ENCODE measurements around the gene EBF3. TPM values are rescaled to one million over a fixed set of nuclear protein-coding genes. Genes with fewer than 3 reads are reported as not detected.

EBF3 gene
- total RNA-seq, 1 donor from 2014 or later, result not detected

DNA sequence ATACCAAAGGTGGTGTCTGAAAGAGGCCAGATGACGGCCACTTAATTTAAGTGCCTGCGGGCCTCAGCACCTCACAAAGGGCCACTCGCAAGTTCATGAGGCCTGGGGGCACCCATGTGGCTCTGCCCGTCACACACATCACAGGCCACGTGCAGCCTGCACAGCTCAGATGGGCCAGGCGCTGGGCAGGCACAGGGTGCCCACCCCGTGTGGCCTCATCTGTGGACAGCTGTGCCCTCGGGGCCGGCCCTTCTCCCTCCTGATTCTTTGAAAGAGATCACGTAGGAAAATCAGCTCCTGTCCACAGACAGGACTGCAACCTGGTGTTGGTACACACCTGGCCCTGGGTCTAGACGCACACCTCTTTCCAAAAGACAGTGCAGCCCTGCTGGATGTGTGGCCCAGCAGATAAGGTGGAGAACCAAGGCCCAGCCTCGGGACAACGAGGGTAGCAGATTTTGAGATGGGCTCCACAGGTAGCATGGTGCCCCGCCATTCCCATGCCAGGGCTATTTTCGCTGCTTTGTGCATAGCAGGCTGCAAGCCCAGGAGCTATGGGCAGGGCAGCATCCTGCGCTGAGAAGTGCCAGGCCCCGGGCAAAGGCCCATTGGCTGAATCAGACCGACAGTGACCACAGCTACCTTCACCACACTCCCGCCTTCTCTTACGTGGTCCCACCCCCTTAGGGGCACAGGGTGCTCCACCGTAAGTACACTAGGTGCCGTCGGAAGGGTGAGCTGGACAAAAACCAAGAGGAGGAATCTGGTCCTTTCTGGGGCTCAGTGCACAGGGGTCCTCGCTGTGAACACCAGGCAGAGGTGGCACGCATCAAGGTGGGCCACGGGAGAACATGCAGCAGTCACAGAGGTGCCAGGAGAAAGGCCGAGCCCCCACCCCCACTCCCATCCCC is 124.5 kb downstream of the EBF3 start:
- TF ChIP-seq, protein P1, sequence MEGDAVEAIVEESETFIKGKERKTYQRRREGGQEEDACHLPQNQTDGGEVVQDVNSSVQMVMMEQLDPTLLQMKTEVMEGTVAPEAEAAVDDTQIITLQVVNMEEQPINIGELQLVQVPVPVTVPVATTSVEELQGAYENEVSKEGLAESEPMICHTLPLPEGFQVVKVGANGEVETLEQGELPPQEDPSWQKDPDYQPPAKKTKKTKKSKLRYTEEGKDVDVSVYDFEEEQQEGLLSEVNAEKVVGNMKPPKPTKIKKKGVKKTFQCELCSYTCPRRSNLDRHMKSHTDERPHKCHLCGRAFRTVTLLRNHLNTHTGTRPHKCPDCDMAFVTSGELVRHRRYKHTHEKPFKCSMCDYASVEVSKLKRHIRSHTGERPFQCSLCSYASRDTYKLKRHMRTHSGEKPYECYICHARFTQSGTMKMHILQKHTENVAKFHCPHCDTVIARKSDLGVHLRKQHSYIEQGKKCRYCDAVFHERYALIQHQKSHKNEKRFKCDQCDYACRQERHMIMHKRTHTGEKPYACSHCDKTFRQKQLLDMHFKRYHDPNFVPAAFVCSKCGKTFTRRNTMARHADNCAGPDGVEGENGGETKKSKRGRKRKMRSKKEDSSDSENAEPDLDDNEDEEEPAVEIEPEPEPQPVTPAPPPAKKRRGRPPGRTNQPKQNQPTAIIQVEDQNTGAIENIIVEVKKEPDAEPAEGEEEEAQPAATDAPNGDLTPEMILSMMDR (IDR thresholded peaks at IDR 0.05; ENCODE audit: insufficient read depth, low read length, poor library complexity, severe bottlenecking), result no peak
- DNase-seq (ENCODE audit: low read depth), result no peak

DNA sequence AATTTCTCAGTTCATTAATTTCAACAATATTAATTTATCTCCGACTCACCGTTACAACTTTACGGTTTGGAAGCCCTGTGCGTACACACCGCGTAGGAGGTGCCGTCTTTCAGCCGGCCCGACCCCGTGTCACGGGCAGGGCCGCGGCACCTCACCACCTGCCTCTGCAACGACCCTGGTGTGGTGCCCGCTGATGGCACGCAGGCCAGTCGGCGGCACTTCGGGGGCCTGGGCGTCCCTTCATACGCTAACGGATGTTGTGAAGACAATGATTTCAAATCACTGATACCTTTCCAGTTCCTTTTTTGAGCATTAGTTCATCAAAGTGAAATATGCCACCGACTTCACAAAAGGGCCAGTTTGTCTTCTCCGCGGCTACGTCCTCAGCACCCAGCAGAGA is 125.3 kb downstream of the EBF3 start:
- Histone ChIP-seq H3K4me3 (ENCODE audit: low read depth, low read length) (no peak overlapping the region), H3K36me3 (ENCODE audit: control insufficient read depth, insufficient read depth, low read length) (no peaks in the 10 kb centered on the region), H3K27me3 (ENCODE audit: control insufficient read depth, insufficient read depth, low read length) (no peaks in the 10 kb centered on the region)
- TF ChIP-seq, protein P1 (IDR thresholded peaks at IDR 0.05; ENCODE audit: insufficient read depth, low read length, poor library complexity, severe bottlenecking), result no peak
- no peak for DNase-seq (ENCODE audit: low read depth)

More for the DNA sequence above, 124.5 kb downstream of the EBF3 start:
- Histone ChIP-seq H3K36me3 (ENCODE audit: control insufficient read depth, insufficient read depth, low read length) (no peaks in the 10 kb centered on the region), H3K27me3 (ENCODE audit: control insufficient read depth, insufficient read depth, low read length) (peaks cover 2% of the 10 kb centered on the region), H3K4me3 (ENCODE audit: low read depth, low read length) (no peak overlapping the region)

DNA sequence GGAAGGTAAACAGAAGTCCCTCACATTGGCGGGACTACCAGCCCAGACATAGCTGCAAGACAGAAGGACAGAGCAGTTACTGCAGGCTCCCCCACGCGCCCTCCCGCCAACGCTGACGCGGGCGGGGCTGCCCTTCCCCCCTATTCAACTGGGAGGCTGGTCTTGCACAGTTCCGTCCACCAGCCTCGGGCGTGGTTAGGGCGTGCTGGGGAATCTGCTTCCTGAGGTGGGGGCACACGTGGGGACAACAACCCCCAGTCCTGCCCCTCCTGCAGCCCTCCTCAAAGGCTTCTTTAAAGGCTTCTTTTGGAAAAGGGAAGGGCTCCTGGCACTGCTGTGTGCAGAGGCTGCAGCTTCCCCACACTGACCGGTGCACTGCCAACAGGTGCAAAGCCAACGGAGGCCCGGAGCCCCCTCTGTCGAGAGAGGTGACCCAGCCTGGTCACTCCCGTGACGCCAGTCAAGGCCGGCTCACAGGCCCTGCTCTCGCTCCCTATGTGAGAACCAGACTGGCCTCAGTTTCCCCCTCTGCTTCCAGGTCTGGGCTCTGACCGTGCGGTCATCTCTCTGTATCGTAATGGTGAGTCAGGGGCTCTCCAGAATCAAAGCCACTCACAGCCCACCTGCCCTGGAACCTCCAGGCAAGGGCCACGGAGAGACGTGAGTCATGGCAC is 126.0 kb downstream of the EBF3 start:
- Histone ChIP-seq H3K36me3 (ENCODE audit: control insufficient read depth, insufficient read depth, low read length) (no peaks in the 10 kb centered on the region), H3K27me3 (ENCODE audit: control insufficient read depth, insufficient read depth, low read length) (no peaks in the 10 kb centered on the region), H3K4me3 (ENCODE audit: low read depth, low read length) (no peak overlapping the region)
- TF ChIP-seq, protein P1 (IDR thresholded peaks at IDR 0.05; ENCODE audit: insufficient read depth, low read length, poor library complexity, severe bottlenecking), result no peak
- DNase-seq (ENCODE audit: low read depth), result no peak

DNA sequence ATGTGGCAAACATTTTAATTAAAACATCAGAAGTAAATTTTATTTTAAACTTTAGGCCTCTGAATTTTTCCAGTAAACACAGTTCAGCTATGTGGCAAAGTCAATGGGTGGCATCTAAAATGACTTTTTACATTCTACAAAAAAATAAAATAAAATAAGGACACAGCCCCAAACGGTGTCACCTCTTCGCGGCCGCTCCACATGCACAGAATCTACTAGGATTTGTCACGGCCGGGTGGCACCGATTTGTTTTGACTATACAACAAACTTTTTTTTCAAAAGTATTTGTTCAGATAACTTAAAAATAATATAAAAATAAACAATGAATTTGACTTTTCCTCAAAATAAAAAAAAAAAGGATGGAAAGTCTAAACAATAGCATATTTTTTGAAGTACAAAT is 127.8 kb downstream of the EBF3 start:
- no peak overlapping the region for H3K4me3 ChIP-seq (ENCODE audit: low read depth, low read length)
- no peaks in the 10 kb centered on the region for H3K36me3 ChIP-seq (ENCODE audit: control insufficient read depth, insufficient read depth, low read length)
- no peaks in the 10 kb centered on the region for H3K27me3 ChIP-seq (ENCODE audit: control insufficient read depth, insufficient read depth, low read length)
- DNase-seq (ENCODE audit: low read depth), result no peak
- TF ChIP-seq, protein P1 (IDR thresholded peaks at IDR 0.05; ENCODE audit: insufficient read depth, low read length, poor library complexity, severe bottlenecking), result no peak

DNA sequence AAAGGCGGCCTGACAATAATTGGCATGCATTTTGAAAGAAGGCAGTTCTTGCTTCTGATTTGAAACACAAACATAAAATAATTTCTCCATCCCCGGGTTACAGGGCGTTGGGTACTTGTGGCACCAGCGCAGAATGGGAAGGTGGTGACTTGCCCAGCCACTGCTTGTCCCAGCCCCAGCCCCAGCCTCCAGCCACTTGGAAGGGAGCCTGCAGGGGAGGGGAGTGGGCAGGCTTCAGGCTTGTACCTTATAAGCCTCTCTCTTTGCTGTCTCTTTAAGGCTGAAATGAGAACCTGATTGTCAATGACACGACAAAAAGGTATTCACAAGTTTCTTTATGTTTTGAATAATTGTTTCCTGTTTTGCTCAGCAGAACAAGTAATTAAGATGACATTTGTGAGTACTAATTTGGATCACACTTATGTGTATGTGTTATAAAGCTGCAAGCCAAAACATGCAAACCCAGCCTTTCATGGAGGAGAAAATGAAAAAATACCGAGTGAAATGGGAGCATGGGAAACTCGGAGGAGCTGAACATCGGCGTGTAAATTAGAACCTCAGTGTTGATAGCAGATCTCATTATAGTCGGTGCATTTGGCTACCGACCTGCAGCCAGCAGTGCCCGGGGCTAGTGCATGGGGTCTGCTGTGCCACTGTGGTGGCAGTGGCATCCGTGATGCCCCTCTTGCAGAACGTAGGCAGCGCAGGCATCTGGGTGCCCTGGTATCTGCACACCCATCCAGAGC is 129.9 kb downstream of the EBF3 start:
- no peaks in the 10 kb centered on the region for H3K27me3 ChIP-seq (ENCODE audit: control insufficient read depth, insufficient read depth, low read length)
- H3K36me3 ChIP-seq (ENCODE audit: control insufficient read depth, insufficient read depth, low read length), result no peaks in the 10 kb centered on the region
- TF ChIP-seq, protein P1 (IDR thresholded peaks at IDR 0.05; ENCODE audit: insufficient read depth, low read length, poor library complexity, severe bottlenecking), result no peak
- no peak overlapping the region for H3K4me3 ChIP-seq (ENCODE audit: low read depth, low read length)
- no peak for DNase-seq (ENCODE audit: low read depth)

Measured in kidney epithelial cell (primary cell).